Lower leg skin (tissue), 4 donors: ENCODE data around the gene MAPK8IP3. TPM values are rescaled to one million over a fixed set of nuclear protein-coding genes. Genes with fewer than 3 reads are reported as not detected.

ENCODE experiments used
- DNase-seq, 2 donors: peaks; one replicate each; pipeline ENCODE4 v3.0.0-alpha.2; 2019; ENCODE audit warnings: low spot score in 2 of 2
- H3K4me3 ChIP-seq: fragments of 200-600 bp; sonication (generic); 2 replicates; pipeline ENCODE4 v1.5.1; 2017; ENCODE audit warnings: mild to moderate bottlenecking, low read depth; ENCODE audit not compliant: poor library complexity, severe bottlenecking
- CTCF ChIP-seq, 3 donors: fragments of 450-650 bp; IDR thresholded peaks; one replicate each; pipeline ENCODE4 v1.5.1; 2016; ENCODE audit warnings: antibody characterized with exemption in 3 of 3, mild to moderate bottlenecking in 3 of 3, moderate library complexity in 2 of 3
- POLR2A ChIP-seq, 2 donors: fragments of 450-650 bp; IDR thresholded peaks; one replicate each; pipeline ENCODE4 v1.6.1; 2016 to 2017; ENCODE audit warnings: antibody characterized with exemption in 2 of 2, mild to moderate bottlenecking in 1 of 2, moderate library complexity in 1 of 2
- WGBS, 2 donors: methylation state at CpG; one replicate each; pipeline ENCODE4 v1.1.5; 2018; 5-methylcytosine and 5-hydroxymethylcytosine counted together
- intact Hi-C: fragments of 100-400 bp; cut with DNase I; formaldehyde crosslinking; loops from one replicate; pipeline ENCODE4 v1.15.0; 2023; ENCODE audit warnings: low total_unique reads
- total RNA-seq, 4 donors: library from RNA; depleted of rRNA; stranded (reverse); fragments of >200 nt; gene quantifications; one replicate each; pipeline ENCODE4 v1.1.0, GENCODE V29; 2016

The MAPK8IP3 gene
- total RNA-seq, 4 donors from 2014 or later, result 59.9 to 95.8 (median 62.9) TPM

GRCh38 chr16:1687427-1688316, 18.3 kb upstream of the MAPK8IP3 start:
- no peak for TF ChIP-seq POLR2A (IDR thresholded peaks at IDR 0.05)
- TF ChIP-seq CTCF (IDR thresholded peaks at IDR 0.05), result no peak
- intact Hi-C loops, result no loop called here
- WGBS, 2 donors, result 71 to 85% methylated on average over 17 of the region's 17 CpGs

GRCh38 chr16:1688807-1689560, 17.0 kb upstream of the MAPK8IP3 start:
- WGBS, 2 donors, result 80 to 82% methylated on average over 10 of the region's 10 CpGs
- DNase-seq, result no peak

More at GRCh38 chr16:1687427-1688316, 18.3 kb upstream of the MAPK8IP3 start:
- no peak overlapping the region for H3K4me3 ChIP-seq
- no peak for DNase-seq

GRCh38 chr16:1689853-1690252, 16.1 kb upstream of the MAPK8IP3 start:
- TF ChIP-seq POLR2A (IDR thresholded peaks at IDR 0.05) (no peak), CTCF (IDR thresholded peaks at IDR 0.05) (no peak)
- 87 to 89% methylated on average over 13 of the region's 13 CpGs for WGBS, 2 donors
- no peak overlapping the region for H3K4me3 ChIP-seq
- DNase-seq, result no peak
- intact Hi-C loops, result no loop called here

More at GRCh38 chr16:1688807-1689560, 17.0 kb upstream of the MAPK8IP3 start:
- intact Hi-C loops, result no loop called here
- no peak for TF ChIP-seq CTCF (IDR thresholded peaks at IDR 0.05)
- no peak for TF ChIP-seq POLR2A (IDR thresholded peaks at IDR 0.05)
- H3K4me3 ChIP-seq, result no peak overlapping the region

GRCh38 chr16:1690810-1691209, 15.2 kb upstream of the MAPK8IP3 start:
- TF ChIP-seq POLR2A (IDR thresholded peaks at IDR 0.05) (no peak), CTCF (IDR thresholded peaks at IDR 0.05) (no peak)
- DNase-seq, result no peak
- no peak overlapping the region for H3K4me3 ChIP-seq
- 54 to 64% methylated on average over 1 of the region's 1 CpG for WGBS, 2 donors
- intact Hi-C loops, result no loop called here

GRCh38 chr16:1691276-1691675, 14.7 kb upstream of the MAPK8IP3 start:
- no peak overlapping the region for H3K4me3 ChIP-seq
- TF ChIP-seq CTCF (IDR thresholded peaks at IDR 0.05), result no peak
- no peak for TF ChIP-seq POLR2A (IDR thresholded peaks at IDR 0.05)
- intact Hi-C loops, result no loop called here
- no peak for DNase-seq
